GM19463 (cell line): ENCODE measurements around the gene OR2T8.

Experiments
- ATAC-seq: cut with Tn5 transposase; IDR thresholded peaks from one replicate; pipeline ENCODE4 v1.9.1; 2021; ENCODE audit warnings: mild to moderate bottlenecking, moderate library complexity; ENCODE audit not compliant: unreplicated experiment

Gene OR2T8

GRCh38 chr1:247953408-247953807 lies 33.4 kb downstream of the OR2T8 start:
- ATAC-seq, result no peak

- ATAC-seq, result no peak
These were observed 41.7 kb downstream of the OR2T8 start for GRCh38 chr1:247961791-247962190.

GRCh38 chr1:247962911-247963588 lies 43.0 kb downstream of the OR2T8 start:
- ATAC-seq, result no peak

GRCh38 chr1:247964933-247965332 lies 44.9 kb downstream of the OR2T8 start, which contains the start of gene OR2AK2:
TSS of gene OR2AK2 (plus strand) at chr1:247965233. CDS start at chr1:247965377, 144 bp downstream.
- no peak for ATAC-seq

GRCh38 chr1:247966532-247967204 lies 46.6 kb downstream of the OR2T8 start:
- peak; percentile 65 for ATAC-seq
